Tibial nerve (tissue), 4 donors: ENCODE measurements around the gene COL8A2. TPM values are rescaled to one million over a fixed set of nuclear protein-coding genes. Genes with fewer than 3 reads are reported as not detected.

Experiments used
- DNase-seq, 2 donors: peaks; one replicate each; pipeline ENCODE4 v3.0.0-alpha.2; 2019; ENCODE audit warnings: low spot score in 2 of 2
- H3K27ac ChIP-seq, 4 donors: fragments of 200-600 bp; sonication (generic) in 3 of 4; one replicate each; pipeline ENCODE4 v1.5.1; 2017 to 2019; ENCODE audit warnings: mild to moderate bottlenecking in 1 of 4
- H3K27me3 ChIP-seq, 2 donors: fragments of 200-600 bp; sonication (generic) in 1 of 2; one replicate each; pipeline versions ENCODE4 v1.5.1 to v1.6.0; 2017 to 2019
- H3K36me3 ChIP-seq, 3 donors: fragments of 200-600 bp; sonication (generic); one replicate each; pipeline ENCODE4 v1.5.1; 2018 to 2019
- H3K4me1 ChIP-seq, 4 donors: fragments of 200-600 bp; sonication (generic) in 3 of 4; one replicate each; pipeline ENCODE4 v1.5.1; 2017 to 2019
- H3K4me3 ChIP-seq, 4 donors: fragments of 200-600 bp; sonication (generic) in 3 of 4; one replicate each; pipeline ENCODE4 v1.5.1; 2017 to 2019; ENCODE audit warnings: mild to moderate bottlenecking in 1 of 4, moderate library complexity in 1 of 4
- H3K9me3 ChIP-seq, 4 donors: fragments of 200-600 bp; sonication (generic) in 3 of 4; one replicate each; pipeline ENCODE4 v1.5.1; 2017 to 2019
- CTCF ChIP-seq, 5 experiments: fragments of 200-600 bp in 3 of 5; fragments of 450-650 bp in 2 of 5; sonication (generic) in 3 of 5; IDR thresholded peaks; one replicate each; pipeline ENCODE4 v1.5.1; 2016 to 2019; ENCODE audit warnings: antibody characterized with exemption in 5 of 5, mild to moderate bottlenecking in 3 of 5, moderate library complexity in 2 of 5
- EP300 ChIP-seq, 2 donors: sonication (generic); formaldehyde crosslinking; IDR thresholded peaks; one replicate each; pipeline ENCODE4 v1.6.1; 2017; ENCODE audit warnings: antibody characterized with exemption in 2 of 2, mild to moderate bottlenecking in 1 of 2
- POLR2A ChIP-seq, 2 donors: fragments of 450-650 bp; IDR thresholded peaks; one replicate each; pipeline ENCODE4 v1.6.1; 2017; ENCODE audit warnings: antibody characterized with exemption in 2 of 2, mild to moderate bottlenecking in 2 of 2, moderate library complexity in 2 of 2
- WGBS, 2 donors: methylation state at CpG; one replicate each; pipeline ENCODE4 v1.1.5; 2018; 5-methylcytosine and 5-hydroxymethylcytosine counted together
- total RNA-seq, 4 donors: library from RNA; depleted of rRNA; stranded (reverse); fragments of >200 nt; gene quantifications; one replicate each; pipeline ENCODE4 v1.1.0, GENCODE V29; 2016

Gene COL8A2
- total RNA-seq, 4 donors from 2014 or later, result 26.7 to 57.9 (median 50.2) TPM

GRCh38 chr1:36092166-36092797, 32.7 kb downstream of the COL8A2 start:
- 89 to 94% methylated on average over 17 of the region's 17 CpGs for WGBS, 2 donors
- Histone ChIP-seq H3K27me3 (no peaks in the 10 kb centered on the region), H3K9me3 (no peaks in the 10 kb centered on the region), H3K4me3 (no peak overlapping the region), H3K36me3 (peaks cover 5 to 65% (median 28%) of the 10 kb centered on the region in 3 donors), H3K4me1 (peaks cover 0 to 75% (median 18%) of the 10 kb centered on the region in 4 donors), H3K27ac (no peak overlapping the region)
- TF ChIP-seq EP300 (IDR thresholded peaks at IDR 0.05) (no peak), POLR2A (IDR thresholded peaks at IDR 0.05) (no peak), CTCF (IDR thresholded peaks at IDR 0.05) (no peak)
- DNase-seq, result no peak

GRCh38 chr1:36091698-36092097, 33.3 kb downstream of the COL8A2 start:
- Histone ChIP-seq H3K27ac (no peak overlapping the region), H3K4me1 (peaks cover 0 to 69% (median 18%) of the 10 kb centered on the region in 4 donors)
- no peak for DNase-seq

GRCh38 chr1:36091141-36091540, 33.9 kb downstream of the COL8A2 start:
- WGBS, 2 donors, result 79 to 93% methylated on average over 4 of the region's 4 CpGs
- H3K27ac ChIP-seq, result no peak overlapping the region
- peaks cover 0 to 1% of the 10 kb centered on the region in 2 donors for H3K27me3 ChIP-seq
- peaks cover 0 to 64% (median 18%) of the 10 kb centered on the region in 4 donors for H3K4me1 ChIP-seq
- DNase-seq, result no peak
- H3K9me3 ChIP-seq, result no peaks in the 10 kb centered on the region
- H3K36me3 ChIP-seq, result peaks cover 5 to 54% (median 28%) of the 10 kb centered on the region in 3 donors
- H3K4me3 ChIP-seq, result no peak overlapping the region
- TF ChIP-seq EP300 (IDR thresholded peaks at IDR 0.05), result no peak
- no peak for TF ChIP-seq CTCF (IDR thresholded peaks at IDR 0.05)

More at GRCh38 chr1:36091698-36092097, 33.3 kb downstream of the COL8A2 start:
- 88 to 90% methylated on average over 12 to 13 of the region's 13 CpGs for WGBS, 2 donors
- TF ChIP-seq EP300 (IDR thresholded peaks at IDR 0.05), result no peak
- no peak for TF ChIP-seq POLR2A (IDR thresholded peaks at IDR 0.05)
- no peak for TF ChIP-seq CTCF (IDR thresholded peaks at IDR 0.05)
- Histone ChIP-seq H3K9me3 (no peaks in the 10 kb centered on the region), H3K27me3 (no peaks in the 10 kb centered on the region), H3K36me3 (peaks cover 5 to 59% (median 28%) of the 10 kb centered on the region in 3 donors), H3K4me3 (no peak overlapping the region)

GRCh38 chr1:36089393-36090121, 35.5 kb downstream of the COL8A2 start:
- 4 to 6% methylated on average over 32 of the region's 32 CpGs for WGBS, 2 donors
- H3K27me3 ChIP-seq, result peaks cover 0 to 17% of the 10 kb centered on the region in 2 donors
- H3K4me3 ChIP-seq, result peak overlapping the region; percentile 88 to 97 (median 94)
- peak overlapping the region; percentile 79 to 95 (median 90) for H3K27ac ChIP-seq
- TF ChIP-seq CTCF (IDR thresholded peaks at IDR 0.05), result no peak
- no peak for TF ChIP-seq POLR2A (IDR thresholded peaks at IDR 0.05)
- TF ChIP-seq EP300 (IDR thresholded peaks at IDR 0.05), result no peak
- peaks cover 0 to 51% (median 21%) of the 10 kb centered on the region in 4 donors for H3K4me1 ChIP-seq
- H3K9me3 ChIP-seq, result no peaks in the 10 kb centered on the region
- DNase-seq, result no peak
- peaks cover 5 to 40% (median 27%) of the 10 kb centered on the region in 3 donors for H3K36me3 ChIP-seq
